ENCODE data around the gene MBD3L2B. TPM values are rescaled to one million over a fixed set of nuclear protein-coding genes. Genes with fewer than 3 reads are reported as not detected.

MBD3L2B gene
- total and polyA plus RNA-seq, 2 donors (not counting 3 experiments of a cell fraction or from before 2014, with no cell fraction given) = not detected

DNA sequence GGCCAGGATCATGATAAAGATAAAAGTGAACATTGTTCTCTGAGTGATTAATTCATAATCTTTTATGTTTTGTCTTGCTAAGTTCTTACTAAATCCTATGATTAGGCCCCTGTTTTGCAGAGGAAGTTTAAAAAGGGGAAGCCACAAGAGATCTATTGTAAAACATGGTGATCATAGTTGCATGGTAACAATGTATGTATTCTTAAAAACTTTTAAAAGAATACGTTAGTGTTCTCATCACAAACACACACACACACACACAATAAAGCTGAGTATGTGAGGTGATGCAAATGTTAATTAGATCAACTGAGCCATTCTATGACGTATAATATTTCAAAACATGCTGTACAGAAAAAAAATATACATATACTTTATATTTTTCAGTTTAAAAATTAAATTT lies 51.2 kb downstream of the MBD3L2B start:
- Histone ChIP-seq H2AFZ (ENCODE audit: low read depth, low read length) (no peak overlapping the region), H3K4me1 (ENCODE audit: control insufficient read depth, extremely low read depth, insufficient read depth, low read length) (no peaks in the 10 kb centered on the region), H3K27me3 (ENCODE audit: control insufficient read depth in 2 of 2, insufficient read depth in 2 of 2, low read length in 2 of 2) (no peaks in the 10 kb centered on the region), H3K4me3 (replicated peaks in 1 of 3; ENCODE audit: insufficient read depth in 1 of 3, low read depth in 1 of 3, low read length in 3 of 3) (no peak overlapping the region), H3K36me3 (ENCODE audit: control insufficient read depth in 2 of 2, extremely low read depth in 1 of 2, insufficient read depth in 2 of 2, low read length in 2 of 2) (no peaks in the 10 kb centered on the region), H4K20me1 (replicated peaks; ENCODE audit: control insufficient read depth, extremely low read depth, insufficient read depth, low read length) (no peaks in the 10 kb centered on the region), H3K27ac (ENCODE audit: insufficient read depth, low read depth, low read length) (no peak overlapping the region), H3K9ac (replicated peaks; ENCODE audit: extremely low read depth, insufficient read depth, low read length) (no peak overlapping the region), H3K9me1 (replicated peaks; ENCODE audit: control insufficient read depth, extremely low read depth, insufficient read depth, low read length) (no peaks in the 10 kb centered on the region), H3K4me2 (ENCODE audit: insufficient read depth, low read length) (no peak overlapping the region), H3K9me3 (replicated peaks; ENCODE audit: control insufficient read depth, insufficient read depth, low read length) (no peaks in the 10 kb centered on the region), H3K79me2 (ENCODE audit: control insufficient read depth, insufficient read depth, low read length) (no peaks in the 10 kb centered on the region)
- no peak for DNase-seq (ENCODE audit: low read depth, low spot score)
- intact Hi-C loops (cut with micrococcal nuclease) (no loop called here), dilution Hi-C loops (cut with MboI; ENCODE audit: extremely low pct_ligation_motif_present, low sequenced_read_pairs) (no loop called here)
- CTCF ChIA-PET = no interaction called here
- BruUV-seq (replicated peaks) = no TSS peak
- POLR2A ChIA-PET = no interaction called here
- TF ChIP-seq MYC (IDR thresholded peaks at IDR 0.05; ENCODE audit: low read depth, low read length) = no peak
- TF ChIP-seq, protein P1, sequence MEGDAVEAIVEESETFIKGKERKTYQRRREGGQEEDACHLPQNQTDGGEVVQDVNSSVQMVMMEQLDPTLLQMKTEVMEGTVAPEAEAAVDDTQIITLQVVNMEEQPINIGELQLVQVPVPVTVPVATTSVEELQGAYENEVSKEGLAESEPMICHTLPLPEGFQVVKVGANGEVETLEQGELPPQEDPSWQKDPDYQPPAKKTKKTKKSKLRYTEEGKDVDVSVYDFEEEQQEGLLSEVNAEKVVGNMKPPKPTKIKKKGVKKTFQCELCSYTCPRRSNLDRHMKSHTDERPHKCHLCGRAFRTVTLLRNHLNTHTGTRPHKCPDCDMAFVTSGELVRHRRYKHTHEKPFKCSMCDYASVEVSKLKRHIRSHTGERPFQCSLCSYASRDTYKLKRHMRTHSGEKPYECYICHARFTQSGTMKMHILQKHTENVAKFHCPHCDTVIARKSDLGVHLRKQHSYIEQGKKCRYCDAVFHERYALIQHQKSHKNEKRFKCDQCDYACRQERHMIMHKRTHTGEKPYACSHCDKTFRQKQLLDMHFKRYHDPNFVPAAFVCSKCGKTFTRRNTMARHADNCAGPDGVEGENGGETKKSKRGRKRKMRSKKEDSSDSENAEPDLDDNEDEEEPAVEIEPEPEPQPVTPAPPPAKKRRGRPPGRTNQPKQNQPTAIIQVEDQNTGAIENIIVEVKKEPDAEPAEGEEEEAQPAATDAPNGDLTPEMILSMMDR (IDR thresholded peaks at IDR 0.05; ENCODE audit: extremely low read depth in 1 of 2, insufficient read depth in 1 of 2, low read depth in 1 of 2, low read length in 2 of 2) = no peak
- no peak for TF ChIP-seq FOS (IDR thresholded peaks at IDR 0.05; ENCODE audit: borderline replicate concordance, insufficient read depth, low read length)
- no peak for TF ChIP-seq JUN (IDR thresholded peaks at IDR 0.05; ENCODE audit: borderline replicate concordance, insufficient read depth, insufficient read length, low read depth)
- FAIRE-seq = no peak

DNA sequence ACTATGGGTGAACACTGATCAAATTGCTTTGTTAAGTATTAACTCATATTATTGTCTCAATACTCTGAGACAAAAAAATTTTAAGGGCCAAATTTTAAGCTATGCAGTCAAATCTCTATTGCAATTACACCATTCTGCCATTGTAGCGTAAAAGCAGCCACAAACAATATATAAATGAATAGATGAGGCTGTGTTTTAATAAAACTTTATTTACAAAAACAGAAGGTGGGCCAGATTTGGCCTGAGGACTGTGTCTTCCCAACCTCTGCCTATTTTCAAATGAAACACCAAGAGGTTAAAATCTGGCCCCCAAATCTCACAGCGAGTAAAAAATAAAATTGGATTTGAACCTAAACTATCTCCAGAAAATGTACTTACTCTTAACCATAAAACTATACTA lies 51.7 kb downstream of the MBD3L2B start:
- ChIA-PET CTCF (no interaction called here), POLR2A (no interaction called here)
- dilution Hi-C loops (cut with MboI; ENCODE audit: extremely low pct_ligation_motif_present, low sequenced_read_pairs) = no loop called here
- no peak for DNase-seq (ENCODE audit: low read depth, low spot score)
- no peak overlapping the region for H2AFZ ChIP-seq (ENCODE audit: low read depth, low read length)
- no peak overlapping the region for H3K4me2 ChIP-seq (ENCODE audit: insufficient read depth, low read length)
- H3K36me3 ChIP-seq (ENCODE audit: control insufficient read depth in 2 of 2, extremely low read depth in 1 of 2, insufficient read depth in 2 of 2, low read length in 2 of 2) = no peaks in the 10 kb centered on the region
- H3K27me3 ChIP-seq (ENCODE audit: control insufficient read depth in 2 of 2, insufficient read depth in 2 of 2, low read length in 2 of 2) = no peaks in the 10 kb centered on the region
- no TSS peak for BruUV-seq (replicated peaks)
- H3K9ac ChIP-seq (replicated peaks; ENCODE audit: extremely low read depth, insufficient read depth, low read length) = no peak overlapping the region
- H3K9me1 ChIP-seq (replicated peaks; ENCODE audit: control insufficient read depth, extremely low read depth, insufficient read depth, low read length) = no peaks in the 10 kb centered on the region
- H3K4me1 ChIP-seq (ENCODE audit: control insufficient read depth, extremely low read depth, insufficient read depth, low read length) = no peaks in the 10 kb centered on the region
- intact Hi-C loops (cut with micrococcal nuclease) = no loop called here
- no peaks in the 10 kb centered on the region for H3K79me2 ChIP-seq (ENCODE audit: control insufficient read depth, insufficient read depth, low read length)
- H3K27ac ChIP-seq (ENCODE audit: insufficient read depth, low read depth, low read length) = no peak overlapping the region
- no peaks in the 10 kb centered on the region for H3K9me3 ChIP-seq (replicated peaks; ENCODE audit: control insufficient read depth, insufficient read depth, low read length)
- H4K20me1 ChIP-seq (replicated peaks; ENCODE audit: control insufficient read depth, extremely low read depth, insufficient read depth, low read length) = no peaks in the 10 kb centered on the region
- no peak for FAIRE-seq
- TF ChIP-seq, protein P1 (IDR thresholded peaks at IDR 0.05; ENCODE audit: extremely low read depth in 1 of 2, insufficient read depth in 1 of 2, low read depth in 1 of 2, low read length in 2 of 2) = no peak
- TF ChIP-seq MYC (IDR thresholded peaks at IDR 0.05; ENCODE audit: low read depth, low read length) (no peak), POLR2AphosphoS5 (IDR thresholded peaks at IDR 0.05; ENCODE audit: insufficient read depth, low read depth, low read length) (no peak), POLR2A (IDR thresholded peaks at IDR 0.05; ENCODE audit: low read depth, low read length) (no peak), EZH2 (IDR thresholded peaks at IDR 0.05; ENCODE audit: borderline replicate concordance, low read depth, low read length, severe bottlenecking) (no peak), JUN (IDR thresholded peaks at IDR 0.05; ENCODE audit: borderline replicate concordance, insufficient read depth, insufficient read length, low read depth) (no peak), GATA2 (IDR thresholded peaks at IDR 0.05; ENCODE audit: insufficient read depth, insufficient read length, low read depth, low read length) (no peak), FOS (IDR thresholded peaks at IDR 0.05; ENCODE audit: borderline replicate concordance, insufficient read depth, low read length) (no peak)
- TF ChIP-seq, protein P2, sequence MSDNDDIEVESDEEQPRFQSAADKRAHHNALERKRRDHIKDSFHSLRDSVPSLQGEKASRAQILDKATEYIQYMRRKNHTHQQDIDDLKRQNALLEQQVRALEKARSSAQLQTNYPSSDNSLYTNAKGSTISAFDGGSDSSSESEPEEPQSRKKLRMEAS (IDR thresholded peaks at IDR 0.05; ENCODE audit: insufficient read depth, insufficient read length) = no peak
- H3K4me3 ChIP-seq (replicated peaks in 1 of 3; ENCODE audit: insufficient read depth in 1 of 3, low read depth in 1 of 3, low read length in 3 of 3) = no peak overlapping the region
